H1 (cell line): ENCODE measurements around the gene NR2C2.

Source experiments
- CTCF ChIP-seq, 3 experiments: IDR thresholded peaks; 1 replicate in 2 of 3; 2 replicates in 1 of 3; pipeline versions ENCODE4 v1.5.1 to v1.6.1; 2011; ENCODE audit warnings: low read length in 3 of 3, mild to moderate bottlenecking in 3 of 3, inconsistent platforms in 2 of 3, low read depth in 1 of 3, moderate library complexity in 1 of 3; ENCODE audit not compliant: insufficient read depth in 1 of 3; ENCODE audit errors: control extremely low read depth in 1 of 3
- JUN ChIP-seq: IDR thresholded peaks from 2 replicates; pipeline ENCODE4 v1.6.1; 2011; ENCODE audit warnings: low read depth, mild to moderate bottlenecking, improper control_type of control experiment, low read length
- SIX5 ChIP-seq: IDR thresholded peaks from 2 replicates; pipeline ENCODE4 v1.6.1; 2011; ENCODE audit warnings: mild to moderate bottlenecking, low read depth, low read length

- TF ChIP-seq JUN (no peak), CTCF (IDR thresholded peaks at IDR 0.05; ENCODE audit: control extremely low read depth in 1 of 3, insufficient read depth in 1 of 3, low read depth in 1 of 3, low read length in 3 of 3) (no peak), SIX5 (no peak)
Observed at GRCh38 chr3:15009167-15009566, 61.8 kb downstream of the NR2C2 start.
